Prostate gland (tissue), 2 donors: ENCODE data around the gene ING1. TPM values are rescaled to one million over a fixed set of nuclear protein-coding genes. Genes with fewer than 3 reads are reported as not detected.
"Not testable (repeated sequence)": the region's sequence is repeated elsewhere in the genome, so short reads cannot be mapped to it uniquely, and the experiment has no call there.

Experiments used
- DNase-seq: peaks from one replicate; pipeline ENCODE4 v3.0.0-alpha.2; 2019; ENCODE audit warnings: low spot score
- H3K27ac ChIP-seq, 2 donors: fragments of 200-600 bp; sonication (generic); 2 replicates each; pipeline ENCODE4 v1.5.1; 2017 to 2019
- H3K27me3 ChIP-seq: fragments of 200-600 bp; sonication (generic); replicated peaks from 2 replicates; pipeline ENCODE4 v1.5.1; 2019; ENCODE audit not compliant: insufficient read depth
- H3K36me3 ChIP-seq, 2 donors: fragments of 200-600 bp; sonication (generic); 1 replicate in 1 of 2; 2 replicates in 1 of 2; pipeline versions ENCODE4 v1.5.1 to v1.8.1; 2017 to 2019
- H3K4me1 ChIP-seq: fragments of 200-600 bp; sonication (generic); replicated peaks from 2 replicates; pipeline ENCODE4 v1.5.1; 2019
- H3K4me3 ChIP-seq, 2 donors: fragments of 200-600 bp; sonication (generic); 2 replicates each; pipeline ENCODE4 v1.5.1; 2017 to 2019
- H3K9me3 ChIP-seq: fragments of 200-600 bp; sonication (generic); 2 replicates; pipeline ENCODE4 v1.5.1; 2017
- POLR2A ChIP-seq: fragments of 450-650 bp; IDR thresholded peaks from one replicate; pipeline ENCODE4 v1.6.1; 2016; ENCODE audit warnings: antibody characterized with exemption, mild to moderate bottlenecking
- POLR2AphosphoS5 ChIP-seq: sonication (generic); formaldehyde crosslinking; IDR thresholded peaks from one replicate; pipeline ENCODE4 v1.6.1; 2017; ENCODE audit warnings: antibody characterized with exemption
- whole genome bisulfite sequencing: methylation state at CpG from one replicate; pipeline ENCODE4 v1.1.5; 2018; 5-methylcytosine and 5-hydroxymethylcytosine counted together
- intact Hi-C: fragments of 100-400 bp; cut with DNase I; formaldehyde crosslinking; loops from one replicate; pipeline ENCODE4 v1.14.2; 2022
- total RNA-seq, 2 donors: library from RNA; depleted of rRNA; stranded (reverse); fragments of >200 nt; gene quantifications; one replicate each; pipeline ENCODE4 v1.1.0, GENCODE V29; 2016
- TF ChIP-seq, protein P1 (sequence below), 4 experiments: fragments of 200-600 bp in 2 of 4; fragments of 450-650 bp in 2 of 4; sonication (generic) in 2 of 4; IDR thresholded peaks; 1 replicate in 3 of 4; 2 replicates in 1 of 4; pipeline ENCODE4 v1.5.1; 2016 to 2019; ENCODE audit warnings: antibody characterized with exemption in 4 of 4, mild to moderate bottlenecking in 2 of 4, moderate library complexity in 2 of 4

Gene ING1
- total RNA-seq, 2 donors from 2014 or later: 19.1 to 38.3 TPM

DNA sequence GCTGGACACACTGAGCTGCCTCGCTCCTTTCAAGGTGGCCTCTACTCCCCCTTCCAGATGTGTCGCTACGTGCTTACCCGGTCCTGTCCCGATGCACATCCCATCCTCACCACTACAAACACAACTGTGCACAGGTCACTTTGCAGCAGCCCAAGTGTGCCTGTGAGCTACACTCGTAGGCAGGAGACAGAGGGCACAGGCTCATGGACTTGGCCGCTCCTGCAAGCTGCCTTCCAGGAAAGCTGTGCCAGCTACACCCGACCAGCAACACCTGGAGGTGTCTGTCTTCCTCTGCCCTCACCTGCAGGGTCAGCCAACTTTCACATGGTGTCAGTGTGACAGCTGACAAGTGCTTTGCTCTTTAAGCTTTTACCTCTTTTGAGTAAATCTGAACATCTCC, 23.0 kb upstream of the ING1 start:
- 84% methylated on average over 8 of the region's 8 CpGs for WGBS
- no peaks in the 10 kb centered on the region for H3K4me1 ChIP-seq
- TF ChIP-seq POLR2AphosphoS5 (no peak), POLR2A (no peak)
- TF ChIP-seq, protein P1, sequence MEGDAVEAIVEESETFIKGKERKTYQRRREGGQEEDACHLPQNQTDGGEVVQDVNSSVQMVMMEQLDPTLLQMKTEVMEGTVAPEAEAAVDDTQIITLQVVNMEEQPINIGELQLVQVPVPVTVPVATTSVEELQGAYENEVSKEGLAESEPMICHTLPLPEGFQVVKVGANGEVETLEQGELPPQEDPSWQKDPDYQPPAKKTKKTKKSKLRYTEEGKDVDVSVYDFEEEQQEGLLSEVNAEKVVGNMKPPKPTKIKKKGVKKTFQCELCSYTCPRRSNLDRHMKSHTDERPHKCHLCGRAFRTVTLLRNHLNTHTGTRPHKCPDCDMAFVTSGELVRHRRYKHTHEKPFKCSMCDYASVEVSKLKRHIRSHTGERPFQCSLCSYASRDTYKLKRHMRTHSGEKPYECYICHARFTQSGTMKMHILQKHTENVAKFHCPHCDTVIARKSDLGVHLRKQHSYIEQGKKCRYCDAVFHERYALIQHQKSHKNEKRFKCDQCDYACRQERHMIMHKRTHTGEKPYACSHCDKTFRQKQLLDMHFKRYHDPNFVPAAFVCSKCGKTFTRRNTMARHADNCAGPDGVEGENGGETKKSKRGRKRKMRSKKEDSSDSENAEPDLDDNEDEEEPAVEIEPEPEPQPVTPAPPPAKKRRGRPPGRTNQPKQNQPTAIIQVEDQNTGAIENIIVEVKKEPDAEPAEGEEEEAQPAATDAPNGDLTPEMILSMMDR (IDR thresholded peaks at IDR 0.05): no peak
- H3K4me3 ChIP-seq: no peak overlapping the region
- intact Hi-C loops: no loop called here
- H3K27me3 ChIP-seq: no peaks in the 10 kb centered on the region
- H3K27ac ChIP-seq: no peak overlapping the region
- no peaks in the 10 kb centered on the region for H3K36me3 ChIP-seq
- no peaks in the 10 kb centered on the region for H3K9me3 ChIP-seq
- no peak for DNase-seq

GRCh38 chr13:110695774-110696173, 17.7 kb upstream of the ING1 start:
- H3K27me3 ChIP-seq, H3K27ac ChIP-seq, H3K36me3 ChIP-seq, DNase-seq, H3K4me1 ChIP-seq, H3K4me3 ChIP-seq, intact Hi-C loops, H3K9me3 ChIP-seq: not testable (repeated sequence)
- WGBS: 85% methylated on average over 7 of the region's 7 CpGs

DNA sequence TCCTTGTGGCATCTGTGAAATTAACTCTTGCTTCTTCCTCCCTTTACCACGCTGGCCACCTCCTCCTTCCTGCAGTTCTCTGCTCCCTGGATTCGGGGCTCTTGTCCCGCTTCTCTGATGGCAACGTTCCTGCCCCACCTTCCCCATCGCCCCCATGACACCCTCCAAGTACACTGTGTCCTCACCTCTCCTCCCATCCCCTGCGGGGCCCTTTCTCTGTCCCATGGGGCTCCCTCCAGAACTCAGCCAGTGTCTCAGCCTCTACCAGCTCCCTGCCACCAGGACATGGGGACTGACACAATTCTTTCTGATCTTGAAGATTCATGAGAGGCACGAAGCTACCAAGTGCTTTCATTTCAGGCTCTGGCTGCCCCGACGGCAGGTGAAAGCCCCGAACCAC, 16.7 kb upstream of the ING1 start:
- WGBS: 86% methylated on average over 10 of the region's 10 CpGs
- no peak for DNase-seq

DNA sequence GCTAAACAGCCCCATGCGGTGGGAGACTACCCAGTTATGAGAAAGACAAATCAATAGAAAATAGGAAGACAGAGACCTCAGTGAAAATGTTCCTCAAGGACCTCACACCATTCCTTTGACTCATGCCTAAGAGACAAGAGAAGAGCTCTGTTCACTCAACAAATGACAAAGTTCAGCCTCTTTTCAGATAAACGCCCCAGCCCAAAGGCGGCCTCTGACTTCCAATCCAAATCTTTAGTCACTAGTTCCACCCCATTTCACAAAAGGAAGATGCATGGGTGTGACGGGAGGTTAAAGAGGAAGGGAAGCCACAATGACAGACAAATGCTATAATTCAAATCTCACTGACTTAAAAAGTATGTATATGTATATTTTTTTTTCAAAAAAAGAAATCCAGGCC, 15.7 kb upstream of the ING1 start:
- WGBS: 74% methylated on average over 4 of the region's 4 CpGs
- no peaks in the 10 kb centered on the region for H3K4me1 ChIP-seq
- H3K9me3 ChIP-seq: no peaks in the 10 kb centered on the region
- H3K4me3 ChIP-seq: no peak overlapping the region
- no peaks in the 10 kb centered on the region for H3K27me3 ChIP-seq
- H3K27ac ChIP-seq: no peak overlapping the region
- H3K36me3 ChIP-seq: no peaks in the 10 kb centered on the region
- intact Hi-C loops: no loop called here
- DNase-seq: no peak
- TF ChIP-seq POLR2AphosphoS5: no peak
- no peak for TF ChIP-seq POLR2A
- TF ChIP-seq, protein P1 (IDR thresholded peaks at IDR 0.05): no peak

More for the DNA sequence above, 16.7 kb upstream of the ING1 start:
- no peaks in the 10 kb centered on the region for H3K36me3 ChIP-seq
- no peak overlapping the region for H3K4me3 ChIP-seq
- H3K27ac ChIP-seq: no peak overlapping the region
- intact Hi-C loops: no loop called here
- no peaks in the 10 kb centered on the region for H3K9me3 ChIP-seq
- TF ChIP-seq, protein P1 (IDR thresholded peaks at IDR 0.05): no peak
- TF ChIP-seq POLR2A (no peak), POLR2AphosphoS5 (no peak)
- H3K4me1 ChIP-seq: no peaks in the 10 kb centered on the region
- no peaks in the 10 kb centered on the region for H3K27me3 ChIP-seq

GRCh38 chr13:110698689-110699088, 14.8 kb upstream of the ING1 start:
- H3K36me3 ChIP-seq: no peaks in the 10 kb centered on the region
- H3K27ac ChIP-seq: no peak overlapping the region
- WGBS: 91% methylated on average over 4 of the region's 4 CpGs
- no peaks in the 10 kb centered on the region for H3K27me3 ChIP-seq
- H3K9me3 ChIP-seq: no peaks in the 10 kb centered on the region
- TF ChIP-seq POLR2AphosphoS5 (no peak), POLR2A (no peak)
- TF ChIP-seq, protein P1 (IDR thresholded peaks at IDR 0.05): no peak
- no peak for DNase-seq
- intact Hi-C loops: no loop called here
- H3K4me1 ChIP-seq: no peaks in the 10 kb centered on the region
- no peak overlapping the region for H3K4me3 ChIP-seq
